NCI-H2107 treated with DMSO at 0.1 percent for 48 hours (cell line): ENCODE measurements around the gene MAST4.
A peak's percentile ranks its signal among the peaks of the same experiment; 100 is the strongest.

Source experiments
- DNase-seq: peaks from one replicate; lab custom pipeline; 2025; ENCODE audit not compliant: unreplicated experiment; lab: John Stamatoyannopoulos, UW

The MAST4 gene

DNA sequence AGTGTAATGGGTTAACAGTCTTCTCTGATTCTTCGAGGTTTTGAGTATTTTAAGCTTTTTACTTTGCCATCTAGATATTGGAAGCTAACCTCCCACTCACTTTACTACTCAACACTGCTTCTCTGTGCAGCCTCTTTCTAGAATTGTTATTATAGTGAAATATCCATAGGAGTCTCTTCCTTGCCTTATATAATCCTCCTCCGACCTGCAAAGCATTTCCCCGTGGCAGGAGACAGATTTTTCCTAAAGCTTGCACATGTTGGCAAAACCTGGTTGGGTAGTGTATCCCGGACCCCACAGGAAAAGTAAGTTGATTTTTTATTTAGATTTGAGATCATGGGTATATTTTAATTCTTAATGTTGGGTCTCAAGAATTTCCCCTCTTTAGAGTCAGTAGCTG lies 351.3 kb downstream of the MAST4 start:
- DNase-seq = no peak

DNA sequence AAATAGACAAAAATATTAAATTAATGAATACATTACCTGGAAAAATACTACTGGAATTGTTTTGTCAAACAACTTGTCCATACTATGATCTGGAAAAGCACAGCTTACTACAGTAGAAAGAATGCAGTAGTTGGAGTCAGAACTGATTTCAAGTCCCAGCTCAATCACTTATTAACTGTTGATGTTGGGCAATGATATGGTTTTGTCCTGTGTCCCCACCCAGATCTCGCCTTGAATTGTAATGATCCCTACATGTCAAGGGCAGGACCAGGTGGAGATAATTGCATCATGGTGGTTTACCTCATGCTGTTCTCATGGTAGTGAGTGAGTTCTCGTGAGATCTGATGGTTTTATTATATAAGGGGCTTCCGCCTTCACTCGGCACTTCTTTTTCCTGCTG lies 352.9 kb downstream of the MAST4 start:
- no peak for DNase-seq

DNA sequence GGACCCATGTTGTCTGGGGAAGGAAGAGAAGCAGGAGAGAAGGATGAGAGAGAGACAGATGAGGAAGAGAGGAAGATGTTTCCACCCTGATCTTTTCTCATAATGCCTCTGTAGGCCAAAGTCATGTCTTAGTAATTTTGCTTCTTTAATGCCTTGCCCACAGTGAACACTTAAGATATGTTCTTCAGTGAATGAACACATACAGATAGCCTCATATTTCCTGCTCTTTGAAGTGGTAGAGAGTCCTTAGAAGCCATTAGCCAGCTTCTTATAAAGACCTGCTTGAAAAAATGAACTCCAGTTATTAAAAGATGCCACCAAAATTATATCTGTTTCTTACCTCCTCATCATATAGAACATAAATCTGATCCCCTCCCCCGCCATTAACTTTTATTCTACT lies 356.0 kb downstream of the MAST4 start:
- no peak for DNase-seq

DNA sequence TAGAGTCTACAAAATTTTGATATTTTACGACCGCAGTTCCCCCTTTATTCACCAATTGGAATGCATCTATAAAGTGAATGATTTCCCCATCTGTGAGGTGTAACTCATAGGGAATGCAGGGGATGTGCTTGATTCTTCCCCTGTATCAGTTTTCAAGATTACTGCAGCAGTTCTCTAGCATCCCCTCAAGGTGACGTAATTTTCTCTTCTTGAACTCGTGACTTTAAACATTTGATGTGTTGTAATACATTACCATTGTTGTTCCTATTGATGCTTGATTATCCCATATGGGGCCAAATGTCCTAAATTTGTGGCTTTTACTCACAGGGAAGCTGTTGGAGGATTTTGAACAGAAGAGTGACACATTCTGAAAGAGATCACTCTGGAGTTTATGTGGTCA lies 360.2 kb downstream of the MAST4 start:
- no peak for DNase-seq

DNA sequence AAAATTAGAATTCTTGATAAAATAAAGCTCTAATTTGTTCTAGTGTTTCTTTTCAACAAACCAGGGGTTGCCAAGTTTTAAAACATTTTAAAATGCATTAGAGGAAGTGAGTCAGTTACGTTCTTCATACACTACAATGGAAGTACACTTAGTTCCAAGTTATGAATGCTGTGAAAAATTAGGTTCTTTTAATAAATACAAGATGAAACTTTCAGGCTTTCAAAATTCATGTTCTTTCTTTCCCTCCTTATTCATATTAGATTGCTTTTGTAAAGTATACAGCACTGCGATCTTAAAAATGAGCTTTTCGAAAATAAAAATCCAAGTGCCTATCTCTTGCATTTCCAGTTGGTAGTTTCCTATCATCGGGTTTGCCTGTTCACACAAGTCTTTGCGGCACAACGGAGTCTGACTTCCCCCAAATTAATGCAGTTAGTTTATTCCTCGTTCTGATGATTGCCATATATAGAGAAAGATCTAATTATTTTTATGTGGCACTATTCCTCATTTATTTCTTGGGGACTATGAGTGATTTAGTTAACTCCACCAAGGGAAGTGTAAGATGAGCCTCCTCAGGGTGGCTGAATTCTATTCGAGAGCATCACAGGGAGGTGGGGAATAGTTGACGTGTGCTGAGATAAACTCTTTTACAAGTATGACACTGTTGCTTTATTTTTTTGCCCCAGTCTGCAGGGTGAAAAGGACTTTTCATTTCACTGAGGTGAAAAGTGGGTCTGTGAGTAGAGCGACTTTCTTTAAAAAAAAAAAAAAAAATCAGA lies 362.2 kb downstream of the MAST4 start:
- DNase-seq = no peak

DNA sequence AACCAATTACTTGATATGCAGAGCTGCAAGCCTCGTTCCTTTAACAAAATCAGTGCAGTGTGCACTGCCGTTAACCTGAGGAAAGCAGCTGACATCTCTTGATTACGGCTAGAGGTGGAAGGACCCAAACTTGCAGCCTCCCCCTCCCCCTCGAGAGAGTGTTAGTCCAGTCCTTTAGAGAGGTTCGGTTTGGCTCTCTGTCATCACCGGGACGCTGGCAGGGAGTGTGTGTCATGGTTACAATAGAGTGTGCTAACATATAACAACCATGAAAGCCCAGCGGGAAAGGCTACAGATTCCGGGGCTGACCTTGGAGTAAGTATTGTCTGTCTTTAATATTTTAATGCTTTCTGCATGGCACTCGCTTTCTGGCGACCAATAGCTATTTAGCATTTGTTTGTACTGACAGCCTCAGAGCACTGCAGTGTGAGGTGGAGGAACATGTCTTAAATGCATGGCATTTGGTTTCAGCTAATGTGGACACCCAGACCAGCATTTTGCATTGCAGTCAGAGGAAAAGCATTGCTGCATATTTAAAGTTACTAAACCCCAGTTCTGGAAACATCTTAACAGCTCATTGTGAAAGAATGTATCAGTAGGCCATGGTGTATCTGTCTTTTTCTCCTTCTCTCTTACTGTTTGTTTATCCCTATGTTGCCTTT lies 362.9 kb downstream of the MAST4 start:
- DNase-seq = peak; percentile 15

DNA sequence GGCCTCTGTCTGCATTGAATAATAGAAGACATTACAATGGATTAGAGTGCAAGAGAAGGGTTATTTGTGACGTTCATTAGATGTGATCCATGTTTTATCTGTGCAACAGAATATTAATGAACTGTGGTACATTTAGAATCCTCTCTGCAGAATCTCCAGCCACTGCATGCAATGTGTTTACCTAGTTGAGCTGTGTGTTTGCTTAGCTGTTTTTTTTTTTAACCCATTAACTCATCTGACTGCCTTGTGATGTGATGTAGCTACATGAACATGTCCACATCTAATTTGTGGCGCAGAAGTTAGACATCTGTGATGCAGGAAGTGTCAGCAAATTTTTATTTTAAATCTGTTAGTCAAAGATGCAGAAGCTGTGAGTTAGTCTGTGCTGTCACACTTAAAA lies 363.5 kb downstream of the MAST4 start:
- DNase-seq = no peak

DNA sequence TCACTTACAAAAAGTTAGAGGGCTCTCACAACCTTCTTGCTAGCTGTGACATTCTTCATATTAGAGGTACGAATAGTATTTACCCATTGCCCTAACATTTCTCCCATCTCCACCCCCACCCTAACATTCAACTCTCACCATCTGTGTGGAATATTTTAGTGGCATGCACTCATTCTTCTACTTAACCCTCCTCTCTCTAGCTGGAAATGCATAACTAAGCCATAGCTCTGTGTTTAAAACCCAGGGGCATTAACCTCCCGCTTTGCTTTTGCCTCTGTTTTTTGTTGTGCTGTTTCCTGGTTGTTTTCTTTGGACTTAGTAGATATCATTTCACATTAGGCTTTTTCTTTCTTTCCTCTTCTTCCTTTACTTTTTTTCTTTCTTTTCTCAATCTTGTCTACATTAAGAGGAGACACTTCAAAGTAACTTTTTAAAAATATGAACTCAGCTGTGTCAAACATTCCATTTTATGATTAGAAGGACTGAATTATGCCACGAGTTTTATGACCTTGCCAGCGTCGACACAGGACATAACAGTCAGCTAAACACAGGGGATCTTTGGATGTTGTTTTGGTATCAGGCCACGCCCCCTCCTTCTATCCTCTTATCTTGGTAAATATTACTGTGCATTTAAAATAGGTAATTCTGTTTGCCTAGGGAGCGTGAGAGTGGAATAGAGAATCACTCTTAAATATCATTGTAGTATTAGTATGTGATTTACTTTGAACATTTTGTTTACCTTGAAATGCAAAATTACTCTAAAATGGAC lies 364.4 kb downstream of the MAST4 start:
- DNase-seq = peak; percentile 18

DNA sequence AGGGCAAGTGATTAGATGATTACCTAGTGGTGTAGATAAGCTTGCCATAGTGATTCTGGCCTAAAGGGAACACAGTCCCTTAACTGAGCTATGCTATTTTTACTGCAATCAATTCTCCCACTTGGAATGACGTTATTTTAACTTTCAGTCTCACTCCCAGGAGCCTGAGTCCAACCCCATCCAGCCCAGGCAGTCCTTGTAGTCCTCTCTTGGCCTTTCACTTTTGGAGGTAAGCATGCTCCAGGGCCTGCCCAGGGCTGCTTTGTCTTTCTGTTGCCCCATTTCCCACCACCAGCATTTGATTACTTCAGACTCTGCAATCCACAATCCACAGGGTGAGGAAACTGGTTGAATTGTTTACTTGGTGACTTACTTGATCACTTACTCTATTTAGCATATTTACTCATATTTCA lies 367.4 kb downstream of the MAST4 start:
- DNase-seq = peak; percentile 10

DNA sequence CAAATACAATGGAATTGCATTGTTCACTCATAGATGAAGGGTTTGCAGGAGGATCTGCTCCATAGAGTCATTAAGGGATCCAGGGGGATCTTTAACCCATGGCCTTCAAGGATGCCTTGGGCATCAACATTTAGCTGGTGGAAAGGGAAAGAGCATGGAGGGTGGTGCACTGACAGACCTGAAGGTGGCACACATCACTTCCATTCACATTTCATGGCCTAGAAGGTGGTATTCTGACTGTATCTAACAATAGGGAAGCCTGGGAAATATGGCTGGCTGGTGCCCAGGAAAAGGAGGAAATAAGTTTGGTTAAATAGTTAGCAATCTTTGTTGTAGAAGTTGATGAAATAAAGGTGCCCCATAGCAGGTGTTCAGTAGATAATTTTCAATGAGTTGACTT lies 370.2 kb downstream of the MAST4 start:
- DNase-seq = no peak

DNA sequence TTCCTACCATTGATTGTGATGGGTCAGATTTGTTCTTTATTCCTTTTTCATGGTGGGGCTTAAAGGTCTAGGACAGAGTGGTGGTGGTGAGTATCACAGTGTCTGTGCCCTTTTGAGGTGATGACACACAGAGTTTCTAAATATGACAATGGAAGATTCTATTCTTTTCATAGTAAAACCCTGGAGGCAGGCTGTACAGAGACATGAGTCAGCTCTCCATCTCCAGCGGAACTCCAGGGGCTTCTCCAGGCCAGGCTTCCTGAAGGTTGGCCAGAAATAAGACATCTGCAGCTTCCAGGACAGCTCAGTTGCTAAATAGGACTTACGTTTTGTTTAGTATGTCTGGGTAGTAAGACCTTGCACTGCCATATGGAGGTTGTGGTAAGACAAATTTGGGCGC lies 370.9 kb downstream of the MAST4 start:
- no peak for DNase-seq

DNA sequence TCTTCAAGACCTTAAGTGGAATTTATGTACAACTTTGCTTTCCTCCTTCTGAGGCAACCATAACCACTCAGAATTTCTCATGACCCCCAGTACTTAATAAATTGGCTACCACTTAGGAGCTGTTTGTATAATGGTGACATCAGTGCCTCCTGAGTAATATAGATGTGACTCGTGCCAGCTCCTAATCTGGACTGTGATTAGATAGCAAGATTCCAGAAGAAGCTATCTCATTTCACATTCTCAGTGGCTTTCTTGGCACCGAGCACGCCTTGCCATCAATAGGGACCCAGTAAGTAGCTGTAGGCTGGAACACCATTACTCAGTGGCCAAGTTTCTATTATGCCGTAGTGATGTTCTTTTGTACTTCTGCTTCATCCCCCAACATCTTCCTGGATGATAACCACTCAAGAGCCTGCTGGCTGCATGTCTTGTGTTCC lies 371.7 kb downstream of the MAST4 start:
- no peak for DNase-seq

DNA sequence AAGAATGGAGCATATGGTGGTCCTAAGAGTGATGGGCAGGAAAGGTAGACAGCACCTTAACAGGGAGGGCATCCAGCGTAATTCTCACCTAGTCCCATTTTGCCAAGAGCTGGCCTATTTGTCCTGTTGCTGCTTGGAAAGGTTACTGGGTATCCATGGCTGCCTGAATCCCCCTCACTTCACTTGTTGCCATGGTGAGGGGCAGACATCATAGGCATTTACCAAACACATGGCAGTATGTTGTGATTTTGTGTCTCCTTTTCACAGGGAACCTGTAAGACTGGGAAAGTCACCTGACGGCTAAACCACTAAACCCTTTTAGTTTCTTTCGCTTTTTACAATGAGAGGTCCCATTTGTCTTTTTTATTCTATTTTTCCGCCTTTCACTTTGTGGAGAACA lies 373.3 kb downstream of the MAST4 start:
- no peak for DNase-seq

DNA sequence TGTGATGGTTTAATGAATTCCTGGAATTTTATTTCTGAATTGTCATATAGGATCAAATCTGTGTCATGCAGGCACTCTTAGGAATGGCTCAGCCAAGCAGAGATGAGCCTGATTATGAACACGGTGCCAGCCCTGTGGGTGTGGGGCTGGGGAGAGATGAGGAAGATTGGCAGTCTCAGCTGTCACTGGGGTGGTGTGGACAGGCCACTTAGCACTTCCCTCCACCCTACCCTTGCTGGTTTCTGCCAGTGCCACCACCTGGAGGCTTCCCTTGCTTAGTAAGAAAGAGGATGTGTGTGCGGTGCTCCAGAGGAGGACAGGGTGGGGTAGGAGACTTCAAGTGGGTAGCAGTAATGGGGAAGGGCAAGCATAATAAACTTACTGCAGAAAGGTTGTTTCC lies 373.8 kb downstream of the MAST4 start:
- no peak for DNase-seq

DNA sequence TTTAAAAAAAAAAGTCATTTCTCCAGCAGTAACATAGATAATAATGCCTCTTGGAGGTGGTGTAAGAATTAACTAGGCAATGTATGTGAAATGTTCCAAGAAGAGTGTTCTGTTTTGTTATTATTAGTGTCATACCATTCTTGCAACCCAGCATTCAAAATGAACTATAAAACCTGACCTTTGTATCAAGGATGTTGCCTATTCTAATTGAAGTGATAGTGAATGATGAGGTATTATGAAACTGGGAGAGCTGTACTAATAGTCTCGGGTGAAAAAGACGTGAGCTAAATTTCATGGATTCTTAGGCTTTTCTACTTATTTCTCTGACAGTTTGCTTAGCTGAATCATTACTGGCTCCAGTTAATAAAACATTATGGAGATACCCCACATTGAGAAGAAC lies 375.8 kb downstream of the MAST4 start:
- DNase-seq = no peak

DNA sequence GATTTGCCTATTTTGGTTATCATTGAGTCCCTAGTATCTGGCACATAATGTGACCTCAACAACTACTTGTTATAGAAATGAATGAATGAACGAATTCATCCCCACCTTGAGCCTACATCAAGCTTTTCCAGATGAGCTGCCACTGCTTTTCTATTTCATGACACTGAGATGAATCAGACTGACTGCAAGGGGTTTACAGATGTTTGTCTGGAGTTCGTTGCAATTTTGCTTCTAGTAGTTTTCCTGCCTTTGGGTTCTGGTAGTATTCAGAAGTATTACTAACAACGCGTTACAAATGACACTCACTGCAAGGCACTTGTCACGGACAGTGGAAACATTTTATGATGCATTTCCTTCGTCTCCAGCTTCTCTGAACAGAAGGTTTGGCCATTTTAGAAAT lies 378.1 kb downstream of the MAST4 start:
- no peak for DNase-seq

DNA sequence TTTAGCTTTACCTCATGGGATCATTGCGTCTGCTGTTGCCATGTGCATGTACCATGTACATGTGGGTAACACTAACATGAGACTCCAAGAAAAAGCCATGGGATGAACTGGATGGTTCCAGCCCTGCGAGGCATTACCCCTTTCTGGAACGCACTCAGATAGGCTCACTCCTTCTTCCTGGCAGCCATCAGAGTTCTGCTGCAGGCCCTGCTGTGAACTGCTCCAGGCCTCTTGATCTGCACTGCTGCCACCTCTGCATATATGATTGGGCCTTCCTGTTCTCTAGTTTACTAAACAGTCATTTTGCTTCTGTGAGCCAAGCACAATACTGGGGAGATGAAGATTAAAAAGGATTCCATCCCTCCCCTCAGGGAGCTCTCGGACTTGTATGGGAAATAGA lies 379.9 kb downstream of the MAST4 start:
- no peak for DNase-seq

DNA sequence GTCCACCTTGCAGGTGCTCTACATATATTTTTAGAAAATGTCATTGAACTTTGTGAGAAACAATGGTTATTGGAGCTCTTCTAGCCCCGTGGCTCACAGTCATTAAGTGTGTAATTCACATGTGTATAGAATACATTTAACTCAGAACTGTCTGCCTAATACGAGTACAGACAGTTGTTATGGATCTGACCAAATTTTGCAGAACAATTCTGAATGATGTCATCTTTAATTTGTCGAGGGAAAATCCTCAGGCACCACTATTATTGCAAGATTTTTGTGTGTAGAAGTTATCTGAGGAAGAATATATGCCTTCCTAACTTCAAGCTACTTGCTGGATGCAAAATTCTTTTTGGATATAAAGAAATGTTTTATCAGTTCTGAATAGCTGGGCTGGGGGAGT lies 383.5 kb downstream of the MAST4 start:
- no peak for DNase-seq

DNA sequence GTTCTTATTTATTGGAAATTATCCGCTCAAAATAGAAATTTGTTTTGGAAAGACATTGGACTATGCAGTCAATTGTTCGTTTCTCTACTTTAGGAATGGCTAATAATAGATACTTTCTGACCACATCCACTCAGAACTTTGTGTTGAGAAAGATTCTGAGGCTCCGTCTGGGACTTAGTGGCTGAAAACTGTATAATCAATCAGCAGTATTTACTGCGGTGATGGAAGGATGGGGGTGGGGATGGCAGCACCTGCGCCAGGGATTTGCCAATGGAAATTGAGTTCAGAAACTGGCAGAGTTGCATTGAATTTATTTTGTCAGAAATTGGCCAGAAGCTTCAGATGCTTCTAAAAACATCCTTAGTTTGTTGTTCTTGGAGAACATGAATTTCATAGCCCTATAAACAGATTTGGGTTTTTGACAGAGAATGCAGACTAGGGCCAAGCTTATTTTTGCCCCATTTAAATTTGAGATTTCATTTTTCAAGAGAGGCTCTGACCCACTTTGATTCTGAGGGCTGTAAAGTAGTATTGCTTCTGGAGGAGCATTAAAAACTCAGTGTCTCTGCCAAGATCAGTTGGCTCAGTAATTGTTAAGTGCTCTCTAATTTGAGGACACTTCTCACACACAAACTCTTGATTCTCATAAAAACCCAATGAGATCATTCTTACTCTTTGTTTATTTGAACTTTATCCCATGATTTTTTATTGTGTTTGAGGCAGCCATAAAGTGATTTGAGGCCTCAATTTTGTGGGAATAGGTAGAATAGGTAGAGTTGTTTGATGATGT lies 385.3 kb downstream of the MAST4 start:
- no peak for DNase-seq

DNA sequence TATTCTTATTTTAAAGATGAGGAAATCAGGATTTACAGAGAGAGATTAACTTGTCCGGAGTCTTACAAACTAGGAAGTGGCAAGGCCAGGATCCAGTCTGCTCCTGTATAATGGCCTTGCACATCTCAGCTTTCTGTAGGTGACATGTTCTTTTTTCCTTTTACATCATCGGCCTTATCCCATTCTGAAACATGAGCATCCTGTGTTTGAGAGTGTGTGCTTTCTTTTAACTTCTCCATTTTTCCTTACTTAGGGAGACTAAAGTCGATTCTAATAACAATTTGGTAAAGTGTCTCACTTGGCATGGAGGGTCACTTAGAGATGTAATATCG lies 385.8 kb downstream of the MAST4 start:
- no peak for DNase-seq

DNA sequence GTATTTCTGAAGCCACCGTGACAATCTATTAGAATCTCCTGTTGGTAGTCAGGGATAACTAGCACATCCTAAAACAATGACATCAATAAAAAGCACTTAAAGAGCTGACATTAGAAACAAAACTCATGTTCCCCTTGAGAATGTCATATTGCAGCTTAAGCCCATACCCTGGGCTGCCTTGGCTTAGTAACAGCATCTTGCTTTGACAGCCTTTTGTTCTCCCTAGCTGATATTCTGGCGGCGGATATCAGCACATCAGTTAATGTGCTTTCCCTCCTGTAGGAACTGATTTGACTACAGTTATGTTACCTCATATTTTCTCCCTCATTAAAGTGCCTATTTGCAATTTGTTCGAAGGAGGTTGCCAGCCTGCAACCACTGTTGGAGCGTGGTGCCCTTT lies 386.3 kb downstream of the MAST4 start:
- DNase-seq = no peak
